Measurements from ENCODE around the gene CDH4. TPM values are rescaled to one million over a fixed set of nuclear protein-coding genes. Genes with fewer than 3 reads are reported as not detected.
"Not testable (repeated sequence)": the region's sequence is repeated elsewhere in the genome, so short reads cannot be mapped to it uniquely, and the experiment has no call there.

CDH4 gene
- total RNA-seq, 1 donor from 2014 or later = 3.2 TPM

- Mint-ChIP-seq H3K27me3 (ENCODE audit: low read depth, unreplicated experiment) (peaks cover 20% of the 10 kb centered on the region), H3K27ac (ENCODE audit: unreplicated experiment) (no peak overlapping the region), H3K36me3 (ENCODE audit: low read depth, unreplicated experiment) (peaks cover 3% of the 10 kb centered on the region), H3K9me3 (ENCODE audit: unreplicated experiment) (peaks cover 10% of the 10 kb centered on the region), H3K4me3 (ENCODE audit: unreplicated experiment) (no peak overlapping the region), H3K4me1 (ENCODE audit: low read depth, unreplicated experiment) (no peaks in the 10 kb centered on the region)
- no peaks in the 10 kb centered on the region for H3K4me1 ChIP-seq (ENCODE audit: insufficient read depth, low read length)
- H3K9ac ChIP-seq (ENCODE audit: low read length) = no peak overlapping the region
- H3K36me3 ChIP-seq (ENCODE audit: insufficient read depth, low read length) = no peaks in the 10 kb centered on the region
- FAIRE-seq = no peak
- no peak overlapping the region for H2AFZ ChIP-seq (ENCODE audit: low read depth, low read length)
- TF ChIP-seq CTCF (IDR thresholded peaks at IDR 0.05; ENCODE audit: insufficient read depth, low read depth, low read length) = no peak
- TF ChIP-seq EZH2 (IDR thresholded peaks at IDR 0.05; ENCODE audit: insufficient read depth, low read length) = no peak
- no peaks in the 10 kb centered on the region for H3K9me3 ChIP-seq (ENCODE audit: insufficient read depth, low read depth, low read length)
- H3K27me3 ChIP-seq (ENCODE audit: insufficient read depth, low read length) = peaks cover 2% of the 10 kb centered on the region
- DNase-seq (ENCODE audit: low read depth) = no peak
- H3K79me2 ChIP-seq (ENCODE audit: insufficient read depth, low read length) = no peaks in the 10 kb centered on the region
- no peak overlapping the region for H3K4me2 ChIP-seq (ENCODE audit: low read length)
- H4K20me1 ChIP-seq (ENCODE audit: insufficient read depth, low read length) = no peaks in the 10 kb centered on the region
- H3K27ac ChIP-seq (ENCODE audit: low read depth, low read length) = no peak overlapping the region
- H3K4me3 ChIP-seq (ENCODE audit: insufficient read depth, low read depth, low read length) = no peak overlapping the region
These were observed 225.4 kb downstream of the CDH4 start for GRCh38 chr20:61477451-61477861.

GRCh38 chr20:61478094-61478493 lies 226.0 kb downstream of the CDH4 start:
- DNase-seq (ENCODE audit: low read depth) = no peak
- Histone ChIP-seq H4K20me1 (ENCODE audit: insufficient read depth, low read length) (no peaks in the 10 kb centered on the region), H3K9ac (ENCODE audit: low read length) (no peak overlapping the region), H3K36me3 (ENCODE audit: insufficient read depth, low read length) (no peaks in the 10 kb centered on the region), H3K79me2 (ENCODE audit: insufficient read depth, low read length) (no peaks in the 10 kb centered on the region), H3K27me3 (ENCODE audit: insufficient read depth, low read length) (peaks cover 2% of the 10 kb centered on the region), H3K4me1 (ENCODE audit: insufficient read depth, low read length) (no peaks in the 10 kb centered on the region), H3K9me3 (ENCODE audit: insufficient read depth, low read depth, low read length) (no peaks in the 10 kb centered on the region), H3K4me2 (ENCODE audit: low read length) (no peak overlapping the region), H3K27ac (ENCODE audit: low read depth, low read length) (no peak overlapping the region), H2AFZ (ENCODE audit: low read depth, low read length) (no peak overlapping the region), H3K4me3 (ENCODE audit: insufficient read depth, low read depth, low read length) (no peak overlapping the region)
- Mint-ChIP-seq H3K27ac (ENCODE audit: unreplicated experiment) (no peak overlapping the region), H3K27me3 (ENCODE audit: low read depth, unreplicated experiment) (peaks cover 20% of the 10 kb centered on the region), H3K36me3 (ENCODE audit: low read depth, unreplicated experiment) (peaks cover 3% of the 10 kb centered on the region), H3K4me3 (ENCODE audit: unreplicated experiment) (no peak overlapping the region), H3K4me1 (ENCODE audit: low read depth, unreplicated experiment) (no peaks in the 10 kb centered on the region), H3K9me3 (ENCODE audit: unreplicated experiment) (peaks cover 10% of the 10 kb centered on the region)
- TF ChIP-seq EZH2 (IDR thresholded peaks at IDR 0.05; ENCODE audit: insufficient read depth, low read length) (no peak), CTCF (IDR thresholded peaks at IDR 0.05; ENCODE audit: insufficient read depth, low read depth, low read length) (no peak)
- no peak for FAIRE-seq

- H3K36me3 ChIP-seq (ENCODE audit: insufficient read depth, low read length) = no peaks in the 10 kb centered on the region
- DNase-seq (ENCODE audit: low read depth) = no peak
- no peak overlapping the region for H3K27ac ChIP-seq (ENCODE audit: low read depth, low read length)
- peaks cover 2% of the 10 kb centered on the region for H3K27me3 ChIP-seq (ENCODE audit: insufficient read depth, low read length)
- TF ChIP-seq EZH2 (IDR thresholded peaks at IDR 0.05; ENCODE audit: insufficient read depth, low read length) (no peak), CTCF (IDR thresholded peaks at IDR 0.05; ENCODE audit: insufficient read depth, low read depth, low read length) (no peak)
- H4K20me1 ChIP-seq (ENCODE audit: insufficient read depth, low read length) = peaks cover under 1% of the 10 kb centered on the region
- H3K27ac Mint-ChIP-seq (ENCODE audit: unreplicated experiment) = no peak overlapping the region
- no peaks in the 10 kb centered on the region for H3K4me1 ChIP-seq (ENCODE audit: insufficient read depth, low read length)
- H2AFZ ChIP-seq (ENCODE audit: low read depth, low read length) = no peak overlapping the region
- H3K9me3 ChIP-seq (ENCODE audit: insufficient read depth, low read depth, low read length) = no peaks in the 10 kb centered on the region
- H3K9me3 Mint-ChIP-seq (ENCODE audit: unreplicated experiment) = peaks cover 10% of the 10 kb centered on the region
- no peaks in the 10 kb centered on the region for H3K79me2 ChIP-seq (ENCODE audit: insufficient read depth, low read length)
- H3K27me3 Mint-ChIP-seq (ENCODE audit: low read depth, unreplicated experiment) = peaks cover 20% of the 10 kb centered on the region
- peaks cover 3% of the 10 kb centered on the region for H3K36me3 Mint-ChIP-seq (ENCODE audit: low read depth, unreplicated experiment)
- FAIRE-seq = no peak
- H3K9ac ChIP-seq (ENCODE audit: low read length) = no peak overlapping the region
- H3K4me2 ChIP-seq (ENCODE audit: low read length) = no peak overlapping the region
- H3K4me3 ChIP-seq (ENCODE audit: insufficient read depth, low read depth, low read length) = no peak overlapping the region
- no peak overlapping the region for H3K4me3 Mint-ChIP-seq (ENCODE audit: unreplicated experiment)
- H3K4me1 Mint-ChIP-seq (ENCODE audit: low read depth, unreplicated experiment) = no peaks in the 10 kb centered on the region
These were observed 226.7 kb downstream of the CDH4 start for GRCh38 chr20:61478611-61479305.

- H3K4me1 ChIP-seq (ENCODE audit: insufficient read depth, low read length); H3K4me1 Mint-ChIP-seq (ENCODE audit: low read depth, unreplicated experiment); DNase-seq (ENCODE audit: low read depth); H3K9ac ChIP-seq (ENCODE audit: low read length); H3K4me3 Mint-ChIP-seq (ENCODE audit: unreplicated experiment); H3K36me3 ChIP-seq (ENCODE audit: insufficient read depth, low read length); H3K4me3 ChIP-seq (ENCODE audit: insufficient read depth, low read depth, low read length); H2AFZ ChIP-seq (ENCODE audit: low read depth, low read length); H3K27me3 ChIP-seq (ENCODE audit: insufficient read depth, low read length); H3K79me2 ChIP-seq (ENCODE audit: insufficient read depth, low read length); H3K4me2 ChIP-seq (ENCODE audit: low read length); H3K9me3 ChIP-seq (ENCODE audit: insufficient read depth, low read depth, low read length); H3K27ac Mint-ChIP-seq (ENCODE audit: unreplicated experiment); H3K36me3 Mint-ChIP-seq (ENCODE audit: low read depth, unreplicated experiment); FAIRE-seq; H4K20me1 ChIP-seq (ENCODE audit: insufficient read depth, low read length); H3K27ac ChIP-seq (ENCODE audit: low read depth, low read length); H3K9me3 Mint-ChIP-seq (ENCODE audit: unreplicated experiment): not testable (repeated sequence)
- peaks cover 20% of the 10 kb centered on the region for H3K27me3 Mint-ChIP-seq (ENCODE audit: low read depth, unreplicated experiment)
These were observed 227.4 kb downstream of the CDH4 start for GRCh38 chr20:61479433-61479832.

All from astrocyte (in vitro differentiated cells and primary cell).